Measurements from ENCODE around the gene B4GALT3.

- TF ChIP-seq, protein P1, sequence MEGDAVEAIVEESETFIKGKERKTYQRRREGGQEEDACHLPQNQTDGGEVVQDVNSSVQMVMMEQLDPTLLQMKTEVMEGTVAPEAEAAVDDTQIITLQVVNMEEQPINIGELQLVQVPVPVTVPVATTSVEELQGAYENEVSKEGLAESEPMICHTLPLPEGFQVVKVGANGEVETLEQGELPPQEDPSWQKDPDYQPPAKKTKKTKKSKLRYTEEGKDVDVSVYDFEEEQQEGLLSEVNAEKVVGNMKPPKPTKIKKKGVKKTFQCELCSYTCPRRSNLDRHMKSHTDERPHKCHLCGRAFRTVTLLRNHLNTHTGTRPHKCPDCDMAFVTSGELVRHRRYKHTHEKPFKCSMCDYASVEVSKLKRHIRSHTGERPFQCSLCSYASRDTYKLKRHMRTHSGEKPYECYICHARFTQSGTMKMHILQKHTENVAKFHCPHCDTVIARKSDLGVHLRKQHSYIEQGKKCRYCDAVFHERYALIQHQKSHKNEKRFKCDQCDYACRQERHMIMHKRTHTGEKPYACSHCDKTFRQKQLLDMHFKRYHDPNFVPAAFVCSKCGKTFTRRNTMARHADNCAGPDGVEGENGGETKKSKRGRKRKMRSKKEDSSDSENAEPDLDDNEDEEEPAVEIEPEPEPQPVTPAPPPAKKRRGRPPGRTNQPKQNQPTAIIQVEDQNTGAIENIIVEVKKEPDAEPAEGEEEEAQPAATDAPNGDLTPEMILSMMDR (IDR thresholded peaks at IDR 0.05), result no peak
- no peak for TF ChIP-seq EZH2phosphoT487 (IDR thresholded peaks at IDR 0.05)
- no peak for TF ChIP-seq EZH2 (IDR thresholded peaks at IDR 0.05)
Observed at GRCh38 chr1:161200421-161200991, 23.2 kb upstream of the B4GALT3 start.

Data from neural progenitor cell (in vitro differentiated cells).